Measurements from ENCODE around the gene KIAA1671.
A peak's percentile ranks its signal among the peaks of the same experiment; 100 is the strongest.

Gene KIAA1671

GRCh38 chr22:24982301-24983056, 30.0 kb downstream of the KIAA1671 start:
- no peak for DNase-seq

- DNase-seq = no peak
Measured at GRCh38 chr22:24983151-24983550, 30.6 kb downstream of the KIAA1671 start.

GRCh38 chr22:24984122-24984521, 31.6 kb downstream of the KIAA1671 start:
- DNase-seq = no peak

DNA sequence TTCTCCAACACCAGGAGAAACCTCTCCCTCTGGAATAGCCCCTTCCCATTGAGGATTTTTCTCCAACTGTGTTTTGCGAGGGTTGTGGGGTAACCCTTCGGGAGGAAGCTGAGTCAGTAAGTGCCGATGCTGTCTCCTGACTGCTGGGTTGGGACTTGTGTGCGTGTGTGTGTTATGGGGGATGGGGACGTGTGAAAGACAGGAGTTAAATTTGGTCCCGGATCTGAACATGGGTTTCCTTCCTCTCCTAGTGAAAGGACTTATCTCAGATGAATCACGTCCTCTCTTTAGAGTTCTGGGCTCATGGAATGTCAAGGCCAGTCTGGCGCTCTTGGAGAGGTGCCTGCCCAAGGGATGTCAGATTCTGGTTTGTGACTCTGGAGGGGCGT, 33.3 kb downstream of the KIAA1671 start:
- DNase-seq = no peak

DNA sequence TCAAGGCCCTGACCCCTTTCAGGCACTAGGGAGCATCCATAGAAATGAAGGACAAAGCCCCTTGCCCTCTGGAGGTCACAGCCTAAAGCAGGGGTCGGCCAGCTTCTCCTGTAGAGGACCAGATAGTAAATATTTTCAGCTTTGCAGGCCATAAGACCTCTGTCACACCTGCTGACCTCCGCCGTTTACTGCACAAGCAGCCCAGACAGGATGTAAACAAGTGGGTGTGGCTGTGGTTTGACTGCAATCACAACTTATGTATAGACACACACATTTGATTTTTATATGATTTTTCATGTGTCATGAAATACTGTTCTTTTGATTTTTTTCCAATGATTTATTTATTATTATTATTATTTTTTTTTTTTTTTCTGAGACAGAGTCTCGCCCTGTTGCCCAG, 34.3 kb downstream of the KIAA1671 start:
- DNase-seq = no peak

GRCh38 chr22:24989135-24989534, 36.6 kb downstream of the KIAA1671 start:
- no peak for DNase-seq

- DNase-seq = no peak
Measured at GRCh38 chr22:24989541-24989951, 37.0 kb downstream of the KIAA1671 start.

- DNase-seq = no peak
Measured at GRCh38 chr22:24990344-24990905, 37.9 kb downstream of the KIAA1671 start.

- no peak for DNase-seq
Measured at GRCh38 chr22:24992946-24993345, 40.4 kb downstream of the KIAA1671 start.

DNA sequence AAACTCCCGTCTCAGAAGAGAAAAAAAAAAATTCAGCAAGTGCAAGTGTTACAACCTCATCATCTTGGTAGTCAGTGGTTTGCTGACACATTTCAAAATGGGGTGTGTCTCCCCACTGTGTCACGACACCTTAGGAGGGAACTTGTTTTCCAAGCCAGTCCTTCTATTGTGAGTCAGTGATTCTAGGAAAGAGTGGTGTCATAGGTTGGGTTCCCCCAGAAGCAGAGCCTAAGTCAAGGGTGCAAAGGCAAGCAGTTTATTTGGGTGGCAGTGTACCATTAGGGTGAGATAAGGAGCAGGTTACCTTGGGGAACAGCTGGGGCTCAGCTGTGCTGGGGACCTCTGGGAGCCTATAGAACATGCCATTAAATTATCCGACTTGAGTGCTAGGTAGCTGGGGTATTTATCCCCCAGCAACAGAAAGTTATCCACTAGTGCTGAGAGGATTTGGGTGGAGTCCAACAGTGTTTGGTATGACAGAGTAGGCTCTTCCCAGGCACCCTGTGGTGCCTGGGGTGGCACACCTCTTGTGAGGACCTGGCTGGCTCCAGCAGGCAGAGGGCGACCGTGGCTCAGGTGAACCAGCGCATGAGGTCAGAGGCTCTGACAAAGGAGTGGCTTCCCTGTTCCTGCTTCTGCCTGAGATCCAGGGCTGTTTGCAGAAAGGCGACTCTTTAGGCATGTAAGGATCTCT, 41.7 kb downstream of the KIAA1671 start:
- DNase-seq = peak; percentile 67

GRCh38 chr22:24995649-24996180, 43.2 kb downstream of the KIAA1671 start:
- peak; percentile 15 for DNase-seq

DNA sequence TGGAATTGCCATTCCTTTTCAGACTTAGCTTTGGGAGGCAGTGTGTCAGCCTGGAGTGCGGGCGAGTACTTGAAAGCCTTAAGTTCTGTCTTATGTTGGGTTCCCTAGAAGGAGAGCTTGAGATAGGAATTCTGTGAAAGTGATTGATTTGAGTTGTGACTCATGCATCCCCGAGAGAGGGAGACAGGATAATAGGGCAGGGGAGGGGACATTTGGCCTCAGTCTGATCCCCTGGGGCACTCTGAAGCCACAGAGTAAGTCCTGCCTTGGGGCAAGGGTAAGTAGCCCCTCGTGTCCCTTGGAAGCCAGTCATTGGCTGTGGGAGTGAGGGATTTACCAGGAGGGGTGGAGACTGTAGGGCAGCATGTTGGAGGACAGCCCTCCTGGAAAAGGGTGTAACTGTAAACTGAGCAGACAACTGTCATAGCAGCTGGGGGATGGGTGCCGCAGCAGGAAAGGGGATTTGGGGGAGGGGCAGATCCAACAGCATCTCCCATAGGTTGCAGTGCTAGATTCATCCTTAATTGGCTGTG, 44.0 kb downstream of the KIAA1671 start:
- peak; percentile 79 for DNase-seq

DNA sequence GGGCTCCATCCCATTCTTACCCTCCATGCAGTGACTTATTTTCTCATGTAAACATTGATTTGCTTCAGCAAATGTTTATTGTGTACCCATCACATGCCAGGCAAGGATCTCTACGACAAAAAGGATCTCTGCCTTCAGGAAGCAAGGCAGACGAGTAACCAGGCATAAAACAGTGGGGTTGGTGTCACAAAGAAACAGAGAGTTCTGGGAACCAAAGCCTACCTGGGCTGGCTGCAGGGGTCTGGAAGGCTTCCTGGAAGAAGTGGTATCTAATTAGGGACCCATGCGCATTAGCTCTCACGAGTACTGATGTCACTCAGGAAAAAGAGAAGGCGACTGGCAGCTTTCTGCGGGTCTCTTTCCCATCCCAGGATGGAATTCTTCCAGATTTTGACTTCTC, 44.5 kb downstream of the KIAA1671 start:
- DNase-seq = no peak

GRCh38 chr22:25000686-25001085, 48.2 kb downstream of the KIAA1671 start:
- DNase-seq = no peak

DNA sequence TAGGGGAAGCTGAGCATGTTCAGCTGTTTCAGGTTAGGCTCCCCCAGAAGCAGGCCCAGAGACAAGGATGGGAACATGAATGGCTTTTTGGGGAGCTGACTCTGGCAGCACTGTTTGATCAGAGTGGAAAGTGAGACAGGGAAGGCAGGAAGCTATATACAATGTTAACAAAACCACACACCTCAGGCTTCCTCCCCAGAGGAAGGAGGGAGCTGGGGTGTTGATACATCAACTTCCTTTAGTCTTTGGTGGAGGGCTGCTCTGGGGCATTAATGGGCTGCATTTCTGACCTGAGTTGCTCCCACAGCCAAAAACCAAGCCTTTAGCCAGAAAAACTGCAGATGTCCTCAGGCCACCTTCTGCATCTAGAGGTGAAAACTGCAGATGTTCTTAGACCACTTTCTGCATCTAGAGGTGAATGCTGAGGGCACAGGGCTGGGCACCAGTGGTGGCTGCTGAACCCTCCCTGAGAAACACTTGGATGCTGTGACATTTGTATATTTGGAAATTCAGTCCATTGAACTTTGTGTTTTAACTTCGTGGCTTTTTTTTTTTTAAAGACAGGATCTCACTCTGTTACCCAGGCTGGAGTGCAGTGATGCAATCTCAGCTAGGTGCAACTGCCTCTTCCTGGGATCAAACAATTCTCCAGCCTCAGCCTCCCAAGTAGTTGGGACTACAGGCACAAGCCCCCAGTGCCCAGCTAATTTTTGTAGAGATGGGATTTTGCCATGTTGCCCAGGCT, 49.9 kb downstream of the KIAA1671 start:
- no peak for DNase-seq

DNA sequence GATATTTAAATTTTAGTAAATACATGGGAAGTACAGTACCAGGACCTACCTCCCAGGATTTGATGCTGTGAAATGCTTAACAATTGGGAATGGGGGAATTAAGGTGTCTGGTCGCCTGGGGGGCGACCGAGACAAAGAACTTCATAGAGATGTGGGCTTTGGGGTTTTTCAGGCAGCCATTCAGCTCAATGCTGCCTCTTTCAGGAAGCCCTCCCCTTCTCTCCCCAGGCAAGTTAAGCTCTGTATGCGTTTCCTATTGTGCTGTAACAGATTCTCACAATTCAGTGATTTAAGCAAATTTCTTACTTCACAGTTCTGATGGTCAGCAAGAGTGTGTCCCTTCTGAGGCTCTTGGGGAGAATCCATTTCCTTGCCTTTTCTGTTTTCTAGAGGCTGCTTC, 53.8 kb downstream of the KIAA1671 start:
- no peak for DNase-seq

DNA sequence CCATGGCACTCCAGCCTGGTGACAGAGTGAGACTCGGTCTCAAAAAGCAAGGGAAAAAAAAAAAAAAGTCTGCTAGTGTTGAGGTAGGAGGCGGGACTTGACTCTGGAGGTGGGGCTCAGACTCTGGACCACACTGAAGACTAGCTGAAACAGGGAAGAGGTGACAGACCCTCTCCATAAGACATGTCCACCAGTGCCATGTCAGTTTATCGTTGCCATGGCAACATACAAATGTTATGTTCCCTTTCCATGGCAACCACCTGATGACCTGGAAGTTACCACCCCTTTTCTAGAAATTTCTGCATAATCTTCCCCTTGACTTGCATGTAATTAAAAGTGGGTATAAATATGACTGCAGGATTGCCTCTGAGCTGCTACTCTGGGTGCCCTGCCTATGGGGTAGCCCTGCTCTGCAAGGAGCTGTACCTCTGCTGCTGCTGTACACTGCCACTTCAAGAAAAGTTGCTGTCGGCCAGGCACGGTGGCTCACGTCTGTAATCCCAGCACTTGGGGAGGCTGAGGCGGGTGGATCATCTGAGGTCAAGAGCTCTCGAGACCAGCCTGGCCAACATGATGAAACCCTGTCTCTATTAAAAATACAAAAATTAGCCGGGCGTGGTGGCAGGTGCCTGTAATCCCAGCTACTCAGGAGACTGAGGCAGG, 55.1 kb downstream of the KIAA1671 start:
- DNase-seq = no peak

DNA sequence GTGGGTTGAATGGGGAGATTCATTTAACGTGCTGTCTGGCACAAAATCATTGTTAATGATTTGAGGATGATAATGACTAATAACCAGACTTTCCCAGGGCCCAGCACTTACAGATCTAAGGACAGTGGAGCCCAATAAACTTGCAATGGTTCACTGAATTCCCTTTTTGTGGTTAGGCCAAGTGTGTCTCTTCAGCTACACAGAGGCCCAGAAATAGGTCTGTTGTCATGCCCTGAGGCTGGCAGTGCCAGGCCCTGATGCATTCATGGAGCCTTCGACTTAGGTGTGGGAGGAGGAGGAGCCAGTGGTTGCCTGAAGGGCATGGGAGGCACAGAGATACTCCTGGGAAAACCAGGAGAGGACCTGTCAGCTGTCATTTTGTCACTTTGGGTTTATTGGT, 56.1 kb downstream of the KIAA1671 start:
- no peak for DNase-seq

DNA sequence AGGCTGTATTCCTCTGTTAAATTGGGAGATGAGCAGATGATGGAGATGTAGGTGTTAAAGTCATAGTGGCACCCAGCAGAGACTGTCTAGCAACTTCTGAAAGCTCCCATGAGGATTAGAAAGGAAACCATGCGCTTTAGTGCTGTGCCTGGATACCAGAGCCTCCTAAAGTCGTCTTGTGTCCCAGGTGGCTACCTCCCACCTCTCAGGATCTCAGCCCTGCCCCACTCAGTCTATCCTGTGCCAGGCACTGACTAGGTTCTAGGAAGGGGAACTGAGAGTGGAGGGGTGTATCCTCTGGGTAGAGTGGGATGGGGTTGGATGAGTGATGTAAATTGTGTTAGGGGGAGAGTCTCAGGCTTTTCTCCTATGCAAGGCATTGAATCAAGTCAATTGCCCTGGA, 60.2 kb downstream of the KIAA1671 start:
- no peak for DNase-seq

DNA sequence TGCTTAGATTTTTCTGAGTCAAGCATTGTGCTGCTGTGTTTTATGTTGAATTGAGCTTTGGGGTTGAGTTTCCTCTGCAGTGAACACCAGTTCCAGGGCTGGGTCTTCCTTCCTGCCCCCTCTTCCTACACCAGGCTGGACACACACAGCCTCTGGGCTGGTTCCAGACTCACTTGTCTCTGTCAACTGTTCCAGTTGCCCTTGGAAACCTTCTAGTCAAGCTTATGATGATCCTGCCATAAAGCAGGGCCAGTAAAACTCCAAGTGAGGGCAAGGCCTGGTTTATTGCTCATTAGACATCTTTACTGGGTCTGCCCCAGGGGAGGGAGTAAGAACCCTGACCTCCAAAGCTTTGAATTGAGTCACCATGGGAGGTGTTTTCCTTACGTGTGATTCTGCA, 61.1 kb downstream of the KIAA1671 start:
- DNase-seq = no peak

DNA sequence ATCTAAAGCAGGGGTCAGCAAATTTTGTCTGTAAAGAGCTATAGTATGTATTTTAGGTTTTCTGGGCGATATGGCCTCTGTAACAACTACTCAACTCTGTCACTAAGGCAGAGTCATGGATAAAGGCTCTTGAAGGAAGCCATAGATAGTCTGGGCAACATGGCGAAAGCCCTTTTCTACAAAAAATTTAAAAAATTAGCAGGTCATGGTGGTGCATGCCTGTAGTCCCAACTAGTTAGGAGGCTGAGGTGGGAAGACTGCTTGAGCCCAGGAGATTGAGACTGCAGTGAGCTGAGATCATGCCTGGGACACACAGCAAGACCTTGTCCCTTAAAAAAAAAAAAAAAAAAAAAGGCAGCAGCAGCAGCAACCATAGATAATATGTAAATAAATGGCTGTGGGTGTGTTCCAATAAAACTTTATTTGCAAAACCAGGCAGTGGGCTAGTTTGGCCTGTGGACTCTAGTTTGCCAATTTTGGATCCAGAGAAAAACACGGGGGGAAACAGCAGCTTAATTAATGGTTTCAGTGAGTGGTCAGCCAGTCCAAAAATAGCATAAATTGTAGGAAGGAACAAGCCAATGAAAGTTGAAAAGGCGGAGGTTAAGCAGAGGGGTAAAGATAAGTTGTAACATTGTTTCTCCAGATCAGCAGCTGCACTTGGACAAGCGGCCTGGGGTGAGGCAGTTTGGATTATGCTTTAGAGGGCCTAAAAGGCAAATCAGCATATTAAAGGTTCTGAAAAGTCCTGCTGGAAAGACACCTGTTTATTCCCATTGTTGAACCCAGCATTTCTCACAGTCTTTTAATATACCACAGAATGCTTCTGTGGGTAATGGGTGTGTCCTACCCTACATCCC, 62.6 kb downstream of the KIAA1671 start:
- no peak for DNase-seq
